Measurements from ENCODE around the gene TNFRSF19. TPM values are rescaled to one million over a fixed set of nuclear protein-coding genes. Genes with fewer than 3 reads are reported as not detected.

The TNFRSF19 gene
- total RNA-seq, 3 donors from 2014 or later = 0.32 to 3.8 (median 0.58) TPM

GRCh38 chr13:23715092-23715761, 145.0 kb downstream of the TNFRSF19 start:
- DNase-seq (no peak), ATAC-seq (no peak)
- intact Hi-C loops (cut with DNase I, micrococcal nuclease) = no loop called here
- no peak for TF ChIP-seq CTCF (IDR thresholded peaks at IDR 0.05)
- H3K36me3 ChIP-seq (ENCODE audit: low read depth) = no peaks in the 10 kb centered on the region
- H3K4me3 ChIP-seq = no peak overlapping the region
- H3K4me1 ChIP-seq (ENCODE audit: low read depth) = no peaks in the 10 kb centered on the region
- no peaks in the 10 kb centered on the region for H3K9me3 ChIP-seq

GRCh38 chr13:23715762-23716235, 145.6 kb downstream of the TNFRSF19 start:
- no peak for TF ChIP-seq CTCF (IDR thresholded peaks at IDR 0.05)
- no peak overlapping the region for H3K4me3 ChIP-seq
- DNase-seq = peak in 1 of 3 donors; percentile 13
- no peaks in the 10 kb centered on the region for H3K9me3 ChIP-seq
- peak; percentile 15 for ATAC-seq
- no peaks in the 10 kb centered on the region for H3K4me1 ChIP-seq (ENCODE audit: low read depth)
- H3K36me3 ChIP-seq (ENCODE audit: low read depth) = no peaks in the 10 kb centered on the region
- intact Hi-C loops (cut with DNase I, micrococcal nuclease) = no loop called here

DNA sequence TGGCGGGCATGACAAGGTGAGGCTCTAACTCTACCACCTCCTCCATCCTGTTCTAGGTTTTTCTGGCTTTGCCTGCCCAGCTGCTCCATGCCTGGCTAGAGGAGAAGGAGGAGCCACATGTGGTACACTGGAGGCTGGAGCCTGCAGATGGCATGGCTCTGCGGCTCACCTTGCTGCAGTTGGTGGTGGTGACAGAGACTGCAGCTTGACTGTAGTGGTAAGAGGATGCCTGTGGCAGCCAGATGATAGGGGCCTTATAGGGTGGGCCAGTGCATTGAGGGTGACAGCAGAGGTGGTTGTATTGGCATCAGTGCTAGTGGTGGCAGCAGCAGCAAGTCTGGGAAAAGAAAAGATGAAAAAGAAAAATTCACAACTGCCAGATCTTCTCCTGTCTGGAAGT, 146.2 kb downstream of the TNFRSF19 start:
- Histone ChIP-seq H3K9me3 (no peaks in the 10 kb centered on the region), H3K4me1 (ENCODE audit: low read depth) (no peaks in the 10 kb centered on the region), H3K4me3 (no peak overlapping the region), H3K36me3 (ENCODE audit: low read depth) (no peaks in the 10 kb centered on the region)
- DNase-seq (no peak), ATAC-seq (no peak)
- intact Hi-C loops (cut with DNase I, micrococcal nuclease) = no loop called here
- TF ChIP-seq CTCF (IDR thresholded peaks at IDR 0.05) = no peak

DNA sequence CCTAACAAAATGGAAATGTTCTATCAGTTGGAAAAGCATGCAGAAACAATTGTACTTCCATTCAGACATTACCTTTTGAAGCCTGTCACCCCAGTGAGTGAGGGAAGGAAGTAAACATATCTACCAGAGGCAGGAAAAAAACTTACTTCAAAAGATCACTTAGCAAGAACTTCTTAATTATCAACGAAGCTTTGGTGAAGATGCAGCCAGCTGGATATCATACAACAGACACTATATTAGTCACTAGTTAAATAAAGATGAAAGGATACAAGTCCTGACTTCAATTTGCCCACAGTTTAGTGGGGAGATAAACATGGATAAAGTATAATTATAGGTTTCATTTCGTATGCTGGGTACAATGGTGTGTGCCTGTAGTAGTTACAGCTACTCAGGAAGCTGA, 148.8 kb downstream of the TNFRSF19 start:
- ATAC-seq (no peak), DNase-seq (no peak)
- TF ChIP-seq CTCF (IDR thresholded peaks at IDR 0.05) = no peak
- Histone ChIP-seq H3K9me3 (no peaks in the 10 kb centered on the region), H3K4me1 (ENCODE audit: low read depth) (no peaks in the 10 kb centered on the region), H3K4me3 (no peak overlapping the region), H3K36me3 (ENCODE audit: low read depth) (no peaks in the 10 kb centered on the region)
- intact Hi-C loops (cut with DNase I, micrococcal nuclease) = no loop called here

DNA sequence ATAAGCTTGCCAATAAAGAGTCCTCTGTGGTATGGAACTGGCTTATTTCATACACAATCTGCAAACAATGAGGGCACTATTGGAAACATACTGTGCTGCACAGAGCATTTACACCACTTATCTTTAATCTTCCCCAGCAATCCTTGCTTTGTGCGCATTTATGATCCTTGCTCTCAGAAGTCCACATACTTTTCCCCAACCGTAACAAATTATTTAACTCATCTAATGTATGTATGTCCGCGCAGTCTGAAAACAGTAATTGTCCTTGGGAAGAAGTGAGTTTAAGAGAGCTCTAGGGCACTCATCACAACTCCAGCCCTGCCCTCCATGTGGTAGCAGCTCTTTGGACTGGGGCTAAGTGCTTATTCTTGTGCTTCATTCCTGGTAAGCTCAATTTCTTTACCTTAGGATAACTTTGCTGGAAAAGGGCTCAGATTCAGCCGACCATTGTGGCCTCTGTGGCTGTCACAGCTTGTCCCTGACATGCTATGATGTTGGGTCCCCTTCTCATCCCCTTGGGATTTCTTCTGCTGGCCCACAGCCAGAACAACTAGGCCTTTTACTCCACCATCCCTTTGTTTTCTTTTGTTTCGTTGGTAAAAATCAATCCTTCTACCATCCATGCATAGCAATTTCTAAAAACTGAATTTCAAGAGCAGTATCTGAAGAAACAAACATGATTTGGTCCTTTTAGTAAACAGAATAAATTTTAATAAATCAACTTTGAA, 152.7 kb downstream of the TNFRSF19 start:
- DNase-seq (no peak), ATAC-seq (no peak)
- intact Hi-C loops (cut with DNase I, micrococcal nuclease) = no loop called here
- no peaks in the 10 kb centered on the region for H3K9me3 ChIP-seq
- no peak overlapping the region for H3K4me3 ChIP-seq
- TF ChIP-seq CTCF (IDR thresholded peaks at IDR 0.05) = no peak
- no peaks in the 10 kb centered on the region for H3K4me1 ChIP-seq (ENCODE audit: low read depth)
- H3K36me3 ChIP-seq (ENCODE audit: low read depth) = no peaks in the 10 kb centered on the region
